Measurements from ENCODE around the gene GAB2.

DNA sequence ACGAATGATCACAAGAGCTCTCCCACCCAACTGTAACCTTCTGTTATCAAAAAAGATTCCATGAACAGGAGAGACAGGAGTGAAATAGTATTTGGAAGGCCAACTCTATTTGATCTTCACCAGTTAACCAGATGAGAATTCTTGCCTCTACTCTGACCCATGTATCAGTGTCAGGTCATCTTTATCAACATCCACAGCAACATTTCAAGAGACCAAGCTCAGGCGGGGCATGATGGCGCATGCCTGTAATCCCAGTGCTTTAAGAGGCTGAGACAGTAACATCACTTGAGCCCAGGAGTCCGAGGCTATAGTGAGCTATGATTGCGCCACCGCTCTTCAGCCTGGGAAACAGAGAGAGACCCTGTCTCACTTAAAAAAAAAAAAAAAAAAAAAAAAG is 62.3 kb downstream of the GAB2 start:
- TF ChIP-seq POLR2A (IDR thresholded peaks at IDR 0.05; ENCODE audit: low read depth, low read length) (no peak), TAF1 (IDR thresholded peaks at IDR 0.05; ENCODE audit: low read depth, low read length) (no peak)
